ENCODE data around the gene ILDR2.

Gene ILDR2

GRCh38 chr1:166927701-166928100, 47.6 kb downstream of the ILDR2 start:
- no peaks in the 10 kb centered on the region for H3K9me3 ChIP-seq (ENCODE audit: insufficient read depth, low read depth, low read length)
- no peaks in the 10 kb centered on the region for H4K20me1 ChIP-seq (ENCODE audit: insufficient read depth, low read length, poor library complexity, severe bottlenecking)
- H3K36me3 ChIP-seq (ENCODE audit: insufficient read depth, low read length): no peaks in the 10 kb centered on the region
- H3K4me3 ChIP-seq (ENCODE audit: low read length, poor library complexity, severe bottlenecking): no peak overlapping the region
- TF ChIP-seq EZH2phosphoT487 (IDR thresholded peaks at IDR 0.05; ENCODE audit: borderline replicate concordance): no peak
- TF ChIP-seq, protein P1, sequence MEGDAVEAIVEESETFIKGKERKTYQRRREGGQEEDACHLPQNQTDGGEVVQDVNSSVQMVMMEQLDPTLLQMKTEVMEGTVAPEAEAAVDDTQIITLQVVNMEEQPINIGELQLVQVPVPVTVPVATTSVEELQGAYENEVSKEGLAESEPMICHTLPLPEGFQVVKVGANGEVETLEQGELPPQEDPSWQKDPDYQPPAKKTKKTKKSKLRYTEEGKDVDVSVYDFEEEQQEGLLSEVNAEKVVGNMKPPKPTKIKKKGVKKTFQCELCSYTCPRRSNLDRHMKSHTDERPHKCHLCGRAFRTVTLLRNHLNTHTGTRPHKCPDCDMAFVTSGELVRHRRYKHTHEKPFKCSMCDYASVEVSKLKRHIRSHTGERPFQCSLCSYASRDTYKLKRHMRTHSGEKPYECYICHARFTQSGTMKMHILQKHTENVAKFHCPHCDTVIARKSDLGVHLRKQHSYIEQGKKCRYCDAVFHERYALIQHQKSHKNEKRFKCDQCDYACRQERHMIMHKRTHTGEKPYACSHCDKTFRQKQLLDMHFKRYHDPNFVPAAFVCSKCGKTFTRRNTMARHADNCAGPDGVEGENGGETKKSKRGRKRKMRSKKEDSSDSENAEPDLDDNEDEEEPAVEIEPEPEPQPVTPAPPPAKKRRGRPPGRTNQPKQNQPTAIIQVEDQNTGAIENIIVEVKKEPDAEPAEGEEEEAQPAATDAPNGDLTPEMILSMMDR (conservative IDR thresholded peaks at IDR 0.05; ENCODE audit: low read length): no peak
- no peak overlapping the region for H2AFZ ChIP-seq (ENCODE audit: low read length)
- no peaks in the 10 kb centered on the region for H3K79me2 ChIP-seq (ENCODE audit: insufficient read depth, low read length)
- H3F3A ChIP-seq (ENCODE audit: low read depth): no peaks in the 10 kb centered on the region
- no peaks in the 10 kb centered on the region for H3K9me2 ChIP-seq (replicated peaks; ENCODE audit: low read depth, low read length)
- no peaks in the 10 kb centered on the region for H3K27me3 ChIP-seq (ENCODE audit: insufficient read depth, low read length, poor library complexity, severe bottlenecking)
- H3K9ac ChIP-seq (ENCODE audit: low read depth, low read length, poor library complexity, severe bottlenecking): no peak overlapping the region
- H3K4me1 ChIP-seq (ENCODE audit: insufficient read depth, low read length, poor library complexity, severe bottlenecking): no peaks in the 10 kb centered on the region
- H3K4me2 ChIP-seq (ENCODE audit: low read depth, low read length, poor library complexity, severe bottlenecking): no peak overlapping the region

- Histone ChIP-seq H3K4me2 (ENCODE audit: low read depth, low read length, poor library complexity, severe bottlenecking) (no peak overlapping the region), H3K9me3 (ENCODE audit: insufficient read depth, low read depth, low read length) (no peaks in the 10 kb centered on the region), H3K9ac (ENCODE audit: low read depth, low read length, poor library complexity, severe bottlenecking) (no peak overlapping the region), H3F3A (ENCODE audit: low read depth) (no peaks in the 10 kb centered on the region), H4K20me1 (ENCODE audit: insufficient read depth, low read length, poor library complexity, severe bottlenecking) (no peaks in the 10 kb centered on the region), H3K79me2 (ENCODE audit: insufficient read depth, low read length) (no peaks in the 10 kb centered on the region), H3K4me3 (ENCODE audit: low read length, poor library complexity, severe bottlenecking) (no peak overlapping the region), H3K36me3 (ENCODE audit: insufficient read depth, low read length) (no peaks in the 10 kb centered on the region), H3K9me2 (replicated peaks; ENCODE audit: low read depth, low read length) (no peaks in the 10 kb centered on the region), H2AFZ (ENCODE audit: low read length) (no peak overlapping the region), H3K4me1 (ENCODE audit: insufficient read depth, low read length, poor library complexity, severe bottlenecking) (no peaks in the 10 kb centered on the region), H3K27me3 (ENCODE audit: insufficient read depth, low read length, poor library complexity, severe bottlenecking) (no peaks in the 10 kb centered on the region)
- TF ChIP-seq EZH2phosphoT487 (IDR thresholded peaks at IDR 0.05; ENCODE audit: borderline replicate concordance): no peak
- TF ChIP-seq, protein P1 (conservative IDR thresholded peaks at IDR 0.05; ENCODE audit: low read length): no peak
Measured at GRCh38 chr1:166925810-166926478, 49.4 kb downstream of the ILDR2 start.

DNA sequence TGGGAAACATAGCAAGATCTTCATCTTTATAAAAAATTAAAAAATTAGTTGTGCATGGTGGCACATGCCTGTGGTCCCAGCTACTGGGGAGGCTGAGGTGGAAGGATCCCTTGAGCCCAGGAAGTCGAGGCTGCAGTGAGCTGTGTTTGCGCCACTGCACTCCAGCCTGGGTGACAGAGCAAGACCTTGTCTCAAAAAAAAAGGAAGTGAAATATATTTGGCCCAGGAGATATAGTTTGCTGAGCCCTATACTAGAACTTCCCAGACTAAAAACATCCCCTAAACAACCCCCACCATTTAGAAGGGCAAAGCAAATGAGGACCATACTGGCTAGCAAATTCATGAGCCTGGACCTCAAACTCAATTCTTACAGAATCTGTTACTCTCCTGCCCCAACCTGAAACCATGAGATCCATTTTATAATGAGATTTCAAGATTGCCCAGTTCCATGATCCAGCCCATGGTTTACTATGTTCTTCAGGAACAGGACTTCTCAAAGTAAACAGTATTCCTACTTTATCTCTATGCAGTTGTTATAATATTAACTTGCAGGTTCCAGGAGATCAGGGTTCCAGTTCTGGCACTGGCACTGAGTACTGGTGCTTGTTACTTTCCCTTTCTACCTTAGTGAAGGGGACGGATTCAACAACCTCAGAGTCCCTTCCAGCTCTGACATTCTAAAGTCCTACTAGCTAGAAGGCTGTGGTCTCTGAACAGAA, 50.4 kb downstream of the ILDR2 start:
- Histone ChIP-seq H3K9me2 (replicated peaks; ENCODE audit: low read depth, low read length) (no peaks in the 10 kb centered on the region), H3K9me3 (ENCODE audit: insufficient read depth, low read depth, low read length) (no peaks in the 10 kb centered on the region), H3F3A (ENCODE audit: low read depth) (no peaks in the 10 kb centered on the region), H3K4me3 (ENCODE audit: low read length, poor library complexity, severe bottlenecking) (no peak overlapping the region), H3K36me3 (ENCODE audit: insufficient read depth, low read length) (no peaks in the 10 kb centered on the region), H3K9ac (ENCODE audit: low read depth, low read length, poor library complexity, severe bottlenecking) (no peak overlapping the region), H3K4me1 (ENCODE audit: insufficient read depth, low read length, poor library complexity, severe bottlenecking) (no peaks in the 10 kb centered on the region), H2AFZ (ENCODE audit: low read length) (no peak overlapping the region), H3K27me3 (ENCODE audit: insufficient read depth, low read length, poor library complexity, severe bottlenecking) (no peaks in the 10 kb centered on the region), H3K4me2 (ENCODE audit: low read depth, low read length, poor library complexity, severe bottlenecking) (no peak overlapping the region), H3K79me2 (ENCODE audit: insufficient read depth, low read length) (no peaks in the 10 kb centered on the region), H4K20me1 (ENCODE audit: insufficient read depth, low read length, poor library complexity, severe bottlenecking) (no peaks in the 10 kb centered on the region)
- TF ChIP-seq, protein P1 (conservative IDR thresholded peaks at IDR 0.05; ENCODE audit: low read length): no peak
- no peak for TF ChIP-seq EZH2phosphoT487 (IDR thresholded peaks at IDR 0.05; ENCODE audit: borderline replicate concordance)
